ENCODE data around the gene MLEC.

MLEC gene

GRCh38 chr12:120749256-120749655 lies 62.3 kb downstream of the MLEC start:
- TF ChIP-seq ZFX (IDR thresholded peaks at IDR 0.05; ENCODE audit: borderline replicate concordance) (no peak), CTCF (IDR thresholded peaks at IDR 0.05) (no peak)
- H3K27ac ChIP-seq: no peak overlapping the region

- TF ChIP-seq ZFX (IDR thresholded peaks at IDR 0.05; ENCODE audit: borderline replicate concordance) (no peak), CTCF (IDR thresholded peaks at IDR 0.05) (peak; percentile 2; the same call in 1 of the 2 replicates)
- no peak overlapping the region for H3K27ac ChIP-seq
Measured at GRCh38 chr12:120750806-120751205, 63.9 kb downstream of the MLEC start.

GRCh38 chr12:120751389-120751788 lies 64.4 kb downstream of the MLEC start:
- no peak overlapping the region for H3K27ac ChIP-seq
- TF ChIP-seq ZFX (IDR thresholded peaks at IDR 0.05; ENCODE audit: borderline replicate concordance) (no peak), CTCF (IDR thresholded peaks at IDR 0.05) (no peak)

Measured in 22Rv1 (cell line).